Measurements from ENCODE around the gene F2RL2. TPM values are rescaled to one million over a fixed set of nuclear protein-coding genes. Genes with fewer than 3 reads are reported as not detected.

Gene F2RL2
- total RNA-seq, 3 donors from 2014 or later: 0.17 to 2.4 (median 0.58) TPM

DNA sequence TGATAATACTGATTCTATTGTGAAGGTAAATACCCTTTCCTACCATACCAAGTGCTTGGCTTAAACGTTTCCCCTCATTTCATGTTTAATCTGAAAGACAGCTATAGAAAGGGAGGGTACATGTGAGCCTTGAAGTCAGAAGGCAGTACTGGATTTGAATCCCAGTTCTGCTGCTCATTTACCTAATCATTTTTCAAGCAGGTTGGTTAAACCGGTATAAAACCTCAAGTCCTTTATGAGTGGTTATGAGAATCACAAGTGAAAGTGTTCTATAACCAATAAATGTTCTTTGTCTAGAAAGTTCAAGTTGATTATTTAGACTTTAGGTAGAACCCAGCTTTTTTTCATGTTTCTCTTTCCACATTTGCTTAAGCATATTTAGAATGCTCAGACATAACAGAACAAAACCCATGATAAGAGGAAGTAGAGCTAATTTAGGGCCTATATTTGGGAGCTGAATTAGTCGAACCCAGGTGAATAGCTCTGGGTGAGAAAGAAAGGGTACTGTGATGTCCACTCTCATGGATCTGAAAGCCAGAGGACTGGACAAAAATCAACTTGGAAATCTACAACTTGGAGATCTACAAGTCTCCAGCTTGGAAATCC lies 29.7 kb upstream of the F2RL2 start:
- ATAC-seq (no peak), DNase-seq (no peak)
- no peaks in the 10 kb centered on the region for H3K4me1 ChIP-seq (ENCODE audit: low read depth)
- no peak overlapping the region for H3K4me3 ChIP-seq
- TF ChIP-seq, protein P1, sequence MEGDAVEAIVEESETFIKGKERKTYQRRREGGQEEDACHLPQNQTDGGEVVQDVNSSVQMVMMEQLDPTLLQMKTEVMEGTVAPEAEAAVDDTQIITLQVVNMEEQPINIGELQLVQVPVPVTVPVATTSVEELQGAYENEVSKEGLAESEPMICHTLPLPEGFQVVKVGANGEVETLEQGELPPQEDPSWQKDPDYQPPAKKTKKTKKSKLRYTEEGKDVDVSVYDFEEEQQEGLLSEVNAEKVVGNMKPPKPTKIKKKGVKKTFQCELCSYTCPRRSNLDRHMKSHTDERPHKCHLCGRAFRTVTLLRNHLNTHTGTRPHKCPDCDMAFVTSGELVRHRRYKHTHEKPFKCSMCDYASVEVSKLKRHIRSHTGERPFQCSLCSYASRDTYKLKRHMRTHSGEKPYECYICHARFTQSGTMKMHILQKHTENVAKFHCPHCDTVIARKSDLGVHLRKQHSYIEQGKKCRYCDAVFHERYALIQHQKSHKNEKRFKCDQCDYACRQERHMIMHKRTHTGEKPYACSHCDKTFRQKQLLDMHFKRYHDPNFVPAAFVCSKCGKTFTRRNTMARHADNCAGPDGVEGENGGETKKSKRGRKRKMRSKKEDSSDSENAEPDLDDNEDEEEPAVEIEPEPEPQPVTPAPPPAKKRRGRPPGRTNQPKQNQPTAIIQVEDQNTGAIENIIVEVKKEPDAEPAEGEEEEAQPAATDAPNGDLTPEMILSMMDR (IDR thresholded peaks at IDR 0.05): no peak
- intact Hi-C loops (cut with DNase I, micrococcal nuclease): no loop called here
- H3K9me3 ChIP-seq: peaks cover 14% of the 10 kb centered on the region
- H3K36me3 ChIP-seq (ENCODE audit: low read depth): no peaks in the 10 kb centered on the region

DNA sequence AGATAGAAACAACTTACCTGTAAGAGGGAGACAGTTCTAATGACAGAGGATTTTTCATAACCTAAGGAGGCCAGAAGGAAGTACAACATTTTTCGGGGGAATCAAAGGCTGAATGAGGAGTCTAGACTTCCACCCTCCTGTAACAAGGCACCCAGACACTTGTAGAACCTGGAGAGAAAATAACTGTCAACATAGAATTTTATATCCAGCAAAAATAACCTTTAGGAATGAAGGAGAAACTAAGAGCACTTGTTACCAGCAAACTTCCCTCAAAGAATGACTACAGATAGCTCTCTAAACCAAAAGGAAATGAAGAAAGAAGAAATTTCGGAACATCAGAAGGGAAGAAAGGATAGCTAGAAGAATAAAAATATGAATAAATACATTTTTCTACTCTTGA lies 25.9 kb upstream of the F2RL2 start:
- no peak overlapping the region for H3K4me3 ChIP-seq
- TF ChIP-seq, protein P1 (IDR thresholded peaks at IDR 0.05): no peak
- intact Hi-C loops (cut with DNase I, micrococcal nuclease): no loop called here
- H3K36me3 ChIP-seq (ENCODE audit: low read depth): no peaks in the 10 kb centered on the region
- DNase-seq: no peak
- H3K9me3 ChIP-seq: peaks cover 15% of the 10 kb centered on the region
- no peaks in the 10 kb centered on the region for H3K4me1 ChIP-seq (ENCODE audit: low read depth)
- ATAC-seq: no peak

DNA sequence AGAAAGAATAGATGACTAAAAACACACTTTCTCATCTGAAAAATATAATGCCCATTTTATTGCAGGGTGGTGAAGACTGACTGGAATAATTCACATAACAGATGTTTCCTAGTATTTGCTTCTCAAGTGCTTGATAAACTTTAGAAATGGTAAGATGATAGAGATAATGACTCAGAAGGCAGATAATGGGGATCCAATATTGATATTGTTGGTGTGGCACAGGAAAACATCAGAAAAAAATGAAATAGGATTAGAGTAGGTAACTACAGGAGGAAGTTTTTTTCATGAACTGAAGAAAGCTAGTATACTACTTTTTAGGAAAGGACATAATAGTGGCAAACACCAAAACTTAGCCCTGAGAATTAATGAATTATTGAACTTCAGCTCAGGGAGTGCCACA lies 20.2 kb upstream of the F2RL2 start:
- Histone ChIP-seq H3K36me3 (ENCODE audit: low read depth) (no peaks in the 10 kb centered on the region), H3K4me1 (ENCODE audit: low read depth) (no peaks in the 10 kb centered on the region), H3K9me3 (peaks cover 5% of the 10 kb centered on the region), H3K4me3 (no peak overlapping the region)
- TF ChIP-seq, protein P1 (IDR thresholded peaks at IDR 0.05): no peak
- no peak for DNase-seq
- intact Hi-C loops (cut with DNase I, micrococcal nuclease): no loop called here
- no peak for ATAC-seq

DNA sequence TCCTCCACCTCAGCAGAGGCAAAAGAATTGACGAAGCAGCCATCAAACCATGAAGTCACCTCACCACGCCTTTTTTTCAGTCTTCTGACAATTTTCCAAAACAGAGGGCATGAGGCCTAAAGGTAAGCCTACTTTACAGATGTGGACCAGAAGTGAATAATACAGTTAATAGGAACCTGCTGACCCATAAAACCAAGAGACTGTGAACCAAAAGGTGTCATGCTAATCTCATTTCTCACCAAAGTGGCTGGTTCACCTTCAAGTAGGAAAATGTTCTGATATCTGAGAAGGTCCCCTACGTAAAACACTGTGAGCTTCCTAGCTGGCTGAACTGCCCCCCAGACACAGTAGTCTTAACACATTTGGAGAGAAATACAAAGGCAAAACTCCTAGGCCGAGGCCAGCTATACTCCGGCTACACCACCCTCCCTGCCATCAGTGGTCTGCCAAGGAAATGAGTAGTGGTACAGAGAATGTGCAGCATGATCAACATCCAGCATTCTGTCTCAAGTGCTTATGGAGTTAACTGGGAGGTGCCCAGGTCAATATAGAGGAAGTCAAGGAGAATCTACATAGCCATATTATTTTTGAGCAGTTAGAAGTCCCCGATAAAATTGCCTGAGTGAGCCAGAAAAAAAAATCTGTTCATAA lies 19.3 kb upstream of the F2RL2 start:
- Histone ChIP-seq H3K36me3 (ENCODE audit: low read depth) (no peaks in the 10 kb centered on the region), H3K9me3 (no peaks in the 10 kb centered on the region), H3K4me3 (no peak overlapping the region), H3K4me1 (ENCODE audit: low read depth) (no peaks in the 10 kb centered on the region)
- ATAC-seq: no peak
- intact Hi-C loops (cut with DNase I, micrococcal nuclease): no loop called here
- no peak for DNase-seq
- TF ChIP-seq, protein P1 (IDR thresholded peaks at IDR 0.05): no peak

DNA sequence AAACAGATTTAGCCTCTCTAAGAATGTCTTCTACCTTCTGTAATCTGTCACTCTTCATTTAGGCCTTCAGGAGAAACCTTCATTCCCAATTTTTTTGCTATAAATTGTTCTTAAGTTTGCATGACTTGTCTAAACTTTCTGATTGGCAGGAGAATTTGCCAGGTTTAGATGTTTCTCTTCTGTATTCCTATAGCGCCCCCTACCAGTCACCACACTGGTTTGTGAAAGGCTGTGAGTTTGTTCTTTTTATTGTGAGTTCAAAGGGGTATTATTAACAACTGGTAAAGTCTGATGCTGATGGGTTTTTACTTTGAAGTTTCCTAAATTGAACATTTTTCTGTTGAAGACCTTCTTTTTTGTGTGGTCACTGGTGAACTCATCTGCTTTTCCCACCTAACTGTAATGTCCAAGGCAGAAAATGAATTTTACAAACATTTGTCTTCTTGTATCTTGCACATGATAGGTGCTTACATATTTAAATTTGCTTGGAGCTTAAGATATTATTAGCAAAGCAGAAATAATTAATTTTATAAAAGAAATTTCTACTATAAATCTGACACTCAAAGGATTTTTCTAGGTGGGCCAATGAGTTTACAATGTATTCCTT lies 18.4 kb upstream of the F2RL2 start:
- H3K4me1 ChIP-seq (ENCODE audit: low read depth): no peaks in the 10 kb centered on the region
- ATAC-seq: peak; percentile 64
- no peak overlapping the region for H3K4me3 ChIP-seq
- no peaks in the 10 kb centered on the region for H3K9me3 ChIP-seq
- DNase-seq: peak in 1 of 3 donors; percentile 92
- no peaks in the 10 kb centered on the region for H3K36me3 ChIP-seq (ENCODE audit: low read depth)
- TF ChIP-seq, protein P1 (IDR thresholded peaks at IDR 0.05): peak; percentile 47
- intact Hi-C loops (cut with DNase I, micrococcal nuclease): no loop called here

Measured in mucosa of descending colon (tissue), 3 donors.